H9 (cell line): ENCODE data around the gene CAMK2B. TPM values are rescaled to one million over a fixed set of nuclear protein-coding genes. Genes with fewer than 3 reads are reported as not detected.

Experiments used
- DNase-seq: peaks from one replicate; pipeline ENCODE4 v3.0.0-alpha.2; 2017
- H2AFZ ChIP-seq: one replicate; pipeline ENCODE4 v1.6.1; 2013; ENCODE audit warnings: mild to moderate bottlenecking, low read length, control low read depth, moderate library complexity
- H2AK5ac ChIP-seq: 2 replicates; pipeline ENCODE4 v1.6.1; 2013; ENCODE audit warnings: low read length, control low read depth, mixed read lengths; ENCODE audit not compliant: insufficient read length
- H2BK120ac ChIP-seq: one replicate; pipeline ENCODE4 v1.6.1; 2013; ENCODE audit warnings: low read depth, mild to moderate bottlenecking, low read length, control low read depth, inconsistent platforms; ENCODE audit not compliant: poor library complexity, severe bottlenecking
- H2BK12ac ChIP-seq: 2 replicates; pipeline ENCODE4 v1.6.1; 2013; ENCODE audit warnings: low read length, control low read depth, mixed read lengths, low read depth; ENCODE audit not compliant: insufficient read length
- H2BK15ac ChIP-seq: 2 replicates; pipeline ENCODE4 v1.6.1; 2013; ENCODE audit warnings: low read depth, low read length, control low read depth
- H2BK20ac ChIP-seq: one replicate; pipeline ENCODE4 v1.6.1; 2013; ENCODE audit warnings: low read depth, mild to moderate bottlenecking, low read length, control low read depth, inconsistent platforms; ENCODE audit not compliant: poor library complexity, severe bottlenecking
- H2BK5ac ChIP-seq: 2 replicates; pipeline ENCODE4 v1.6.1; 2013; ENCODE audit warnings: low read length, control low read depth, mixed read lengths; ENCODE audit not compliant: insufficient read length
- H3K14ac ChIP-seq: 2 replicates; pipeline ENCODE4 v1.6.1; 2013; ENCODE audit warnings: low read length, control low read depth; ENCODE audit not compliant: insufficient read depth
- H3K18ac ChIP-seq: 2 replicates; pipeline ENCODE4 v1.6.1; 2013; ENCODE audit warnings: low read depth, mild to moderate bottlenecking, mixed read lengths, low read length, control low read depth; ENCODE audit not compliant: insufficient read length
- H3K23ac ChIP-seq: 2 replicates; pipeline ENCODE4 v1.6.1; 2013; ENCODE audit warnings: low read length, control low read depth, mixed read lengths, low read depth; ENCODE audit not compliant: insufficient read length
- H3K23me2 ChIP-seq: 2 replicates; pipeline ENCODE4 v1.6.1; 2013; ENCODE audit warnings: low read depth, mild to moderate bottlenecking, mixed read lengths, low read length, control low read depth; ENCODE audit not compliant: insufficient read length, poor library complexity, severe bottlenecking
- H3K27ac ChIP-seq: 2 replicates; pipeline ENCODE4 v1.5.1; 2013; ENCODE audit warnings: low read length, control low read depth, mixed read lengths, low read depth; ENCODE audit not compliant: insufficient read length
- H3K27me3 ChIP-seq: 2 replicates; pipeline ENCODE4 v1.6.1; 2013; ENCODE audit warnings: low read length, control low read depth, inconsistent platforms; ENCODE audit not compliant: insufficient read depth
- H3K4ac ChIP-seq: 2 replicates; pipeline ENCODE4 v1.6.1; 2013; ENCODE audit warnings: low read depth, mild to moderate bottlenecking, control low read depth, inconsistent platforms, low read length, moderate library complexity
- H3K4me1 ChIP-seq: 2 replicates; pipeline ENCODE4 v1.6.1; 2013; ENCODE audit warnings: low read length, control low read depth, inconsistent platforms; ENCODE audit not compliant: insufficient read depth
- H3K4me2 ChIP-seq: 2 replicates; pipeline ENCODE4 v1.6.1; 2013; ENCODE audit warnings: low read length, control low read depth, mixed read lengths; ENCODE audit not compliant: insufficient read length, insufficient read depth
- H3K56ac ChIP-seq: 2 replicates; pipeline ENCODE4 v1.6.1; 2013; ENCODE audit warnings: low read depth, mild to moderate bottlenecking, mixed read lengths, low read length, control low read depth; ENCODE audit not compliant: insufficient read length
- H3K79me1 ChIP-seq: 2 replicates; pipeline ENCODE4 v1.6.1; 2013; ENCODE audit warnings: low read depth, mild to moderate bottlenecking, moderate library complexity, low read length, control low read depth, inconsistent platforms; ENCODE audit not compliant: insufficient read depth, poor library complexity, severe bottlenecking
- H3K79me2 ChIP-seq: 2 replicates; pipeline ENCODE4 v1.6.1; 2013; ENCODE audit warnings: low read length, control low read depth, inconsistent platforms; ENCODE audit not compliant: insufficient read depth
- H3K9ac ChIP-seq: 2 replicates; pipeline ENCODE4 v1.6.1; 2013; ENCODE audit warnings: low read length, control low read depth, mixed read lengths; ENCODE audit not compliant: insufficient read length; ENCODE audit errors: extremely low read depth
- H3K9me3 ChIP-seq: one replicate; pipeline ENCODE4 v1.6.1; 2013; ENCODE audit warnings: low read depth, low read length, inconsistent platforms; ENCODE audit not compliant: control insufficient read depth
- H3T11ph ChIP-seq: one replicate; pipeline ENCODE4 v1.6.1; 2013; ENCODE audit warnings: mild to moderate bottlenecking, low read length, control low read depth, inconsistent platforms
- H4K20me1 ChIP-seq: one replicate; pipeline ENCODE4 v1.6.1; 2013; ENCODE audit not compliant: control insufficient read depth, insufficient read length, insufficient read depth
- H4K5ac ChIP-seq: 2 replicates; pipeline ENCODE4 v1.6.1; 2013; ENCODE audit warnings: low read depth, mild to moderate bottlenecking, mixed read lengths, low read length, control low read depth; ENCODE audit not compliant: insufficient read length
- H4K8ac ChIP-seq: replicated peaks from 2 replicates; pipeline ENCODE4 v1.6.1; 2013; ENCODE audit warnings: low read length, control low read depth, mixed read lengths, low read depth; ENCODE audit not compliant: insufficient read length
- H4K91ac ChIP-seq: 2 replicates; pipeline ENCODE4 v1.6.1; 2013; ENCODE audit warnings: low read depth, mild to moderate bottlenecking, moderate library complexity, mixed read lengths, low read length, control low read depth; ENCODE audit not compliant: insufficient read length
- H3K27ac Mint-ChIP-seq, 3 experiments: 2 replicates in 2 of 3; 3 replicates in 1 of 3; pipeline ENCODE4 v1.8.0; 2020 to 2021; ENCODE audit warnings: mixed read lengths in 3 of 3, mild to moderate bottlenecking in 1 of 3, moderate library complexity in 1 of 3
- H3K27me3 Mint-ChIP-seq: 2 replicates; pipeline ENCODE4 v1.8.0; 2021; ENCODE audit warnings: low read depth, mild to moderate bottlenecking, moderate library complexity, mixed read lengths
- H3K36me3 Mint-ChIP-seq, 3 experiments: 2 replicates in 2 of 3; 3 replicates in 1 of 3; pipeline ENCODE4 v1.8.0; 2020 to 2021; ENCODE audit warnings: low read depth in 3 of 3, mixed read lengths in 3 of 3; ENCODE audit not compliant: insufficient read depth in 1 of 3
- H3K4me1 Mint-ChIP-seq, 2 experiments: 2 replicates each; pipeline ENCODE4 v1.8.0; 2020; ENCODE audit warnings: mixed read lengths in 2 of 2
- H3K4me3 Mint-ChIP-seq, 2 experiments: 2 replicates in 1 of 2; 3 replicates in 1 of 2; pipeline ENCODE4 v1.8.0; 2020 to 2021; ENCODE audit warnings: mild to moderate bottlenecking in 2 of 2, mixed read lengths in 2 of 2, moderate library complexity in 1 of 2
- H3K9me3 Mint-ChIP-seq, 2 experiments: 2 replicates in 1 of 2; 3 replicates in 1 of 2; pipeline ENCODE4 v1.8.0; 2020; ENCODE audit warnings: mild to moderate bottlenecking in 2 of 2, mixed read lengths in 2 of 2, moderate library complexity in 1 of 2
- CTCF ChIP-seq: fragments of 200-600 bp; sonication (generic); conservative IDR thresholded peaks from 3 replicates; pipeline ENCODE4 v1.8.0; 2021; ENCODE audit warnings: antibody characterized with exemption, mild to moderate bottlenecking
- WGBS: extraction: QIAGEN DNeasy Blood & Tissue Kit; methylation state at CpG from one replicate; pipeline ENCODE4 v1.1.7; 2013; ENCODE audit warnings: missing lambda C conversion rate, low lambda C conversion rate, mixed read lengths; ENCODE audit not compliant: insufficient read length; ENCODE audit errors: extremely low coverage; 5-methylcytosine and 5-hydroxymethylcytosine counted together
- total RNA-seq: library from RNA; stranded (reverse); gene quantifications from 2 replicates; pipeline ENCODE4 v1.2.1, GENCODE V29; 2021

CAMK2B gene
- total RNA-seq, 1 experiment from 2014 or later, result 0.17 TPM

DNA sequence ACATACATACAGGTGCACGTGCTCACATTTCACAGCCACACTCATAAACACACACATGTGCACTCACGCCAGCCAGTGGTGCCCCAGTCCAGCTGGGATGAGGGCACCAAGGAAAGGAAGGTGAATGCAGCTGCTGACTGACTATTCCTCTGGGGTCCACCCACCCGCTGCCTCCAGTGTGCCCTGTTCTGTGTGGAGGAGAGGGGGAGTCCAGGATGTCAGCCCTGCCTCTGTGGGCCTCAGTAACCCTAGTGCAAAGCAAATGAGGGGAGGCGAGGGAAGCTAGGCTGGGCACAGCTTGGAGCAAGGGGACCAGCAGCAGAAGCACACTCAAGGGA lies 67.0 kb downstream of the CAMK2B start:
- no CpG with 5 or more reads among the region's 4 CpGs for WGBS
- H2AK5ac ChIP-seq, result no peak overlapping the region
- no peaks in the 10 kb centered on the region for H3K23me2 ChIP-seq
- Mint-ChIP-seq H3K9me3 (peaks cover 4 to 8% of the 10 kb centered on the region in 2 experiments; a peak in 4 of 5 replicates), H3K27me3 (peaks cover 5% of the 10 kb centered on the region), H3K36me3 (no peaks in the 10 kb centered on the region), H3K4me3 (no peak overlapping the region), H3K4me1 (peaks cover 0 to 3% of the 10 kb centered on the region in 2 experiments; a peak in 1 of 4 replicates), H3K27ac (peak overlapping the region in 1 of 3 experiments; percentile 68; a peak in 1 of 7 replicates)
- no peak overlapping the region for H2AFZ ChIP-seq
- H2BK5ac ChIP-seq, result no peak overlapping the region
- H2BK20ac ChIP-seq, result no peak overlapping the region
- H3K14ac ChIP-seq, result peak overlapping the region; percentile 33; the same call in 1 of the 2 replicates
- TF ChIP-seq CTCF, result no peak
- no peak overlapping the region for H3K4me2 ChIP-seq
- no peaks in the 10 kb centered on the region for H4K20me1 ChIP-seq
- H3K4ac ChIP-seq, result no peak overlapping the region
- no peak overlapping the region for H4K5ac ChIP-seq
- no peak overlapping the region for H3K23ac ChIP-seq
- no peaks in the 10 kb centered on the region for H3K79me2 ChIP-seq
- DNase-seq, result no peak
- H3K18ac ChIP-seq, result no peak overlapping the region
- no peaks in the 10 kb centered on the region for H3K9me3 ChIP-seq
- no peaks in the 10 kb centered on the region for H3K4me1 ChIP-seq
- H3K27ac ChIP-seq, result no peak overlapping the region
- no peaks in the 10 kb centered on the region for H3K79me1 ChIP-seq
- H2BK12ac ChIP-seq, result no peak overlapping the region
- H3K56ac ChIP-seq, result no peak overlapping the region
- no peaks in the 10 kb centered on the region for H3K27me3 ChIP-seq
- no peak overlapping the region for H4K8ac ChIP-seq
- H3K9ac ChIP-seq, result no peak overlapping the region
- no peak overlapping the region for H3T11ph ChIP-seq
- H2BK120ac ChIP-seq, result no peak overlapping the region
- H2BK15ac ChIP-seq, result no peak overlapping the region
- H4K91ac ChIP-seq, result no peak overlapping the region
